AML-193 (cell line): Measurements from ENCODE around the gene PHETA1.
"Not testable (repeated sequence)": the region's sequence is repeated elsewhere in the genome, so short reads cannot be mapped to it uniquely, and the experiment has no call there.

ENCODE experiments used
- DNase-seq, 2 experiments: peaks; one replicate each; lab custom pipeline; 2025; lab: John Stamatoyannopoulos, UW

Gene PHETA1

DNA sequence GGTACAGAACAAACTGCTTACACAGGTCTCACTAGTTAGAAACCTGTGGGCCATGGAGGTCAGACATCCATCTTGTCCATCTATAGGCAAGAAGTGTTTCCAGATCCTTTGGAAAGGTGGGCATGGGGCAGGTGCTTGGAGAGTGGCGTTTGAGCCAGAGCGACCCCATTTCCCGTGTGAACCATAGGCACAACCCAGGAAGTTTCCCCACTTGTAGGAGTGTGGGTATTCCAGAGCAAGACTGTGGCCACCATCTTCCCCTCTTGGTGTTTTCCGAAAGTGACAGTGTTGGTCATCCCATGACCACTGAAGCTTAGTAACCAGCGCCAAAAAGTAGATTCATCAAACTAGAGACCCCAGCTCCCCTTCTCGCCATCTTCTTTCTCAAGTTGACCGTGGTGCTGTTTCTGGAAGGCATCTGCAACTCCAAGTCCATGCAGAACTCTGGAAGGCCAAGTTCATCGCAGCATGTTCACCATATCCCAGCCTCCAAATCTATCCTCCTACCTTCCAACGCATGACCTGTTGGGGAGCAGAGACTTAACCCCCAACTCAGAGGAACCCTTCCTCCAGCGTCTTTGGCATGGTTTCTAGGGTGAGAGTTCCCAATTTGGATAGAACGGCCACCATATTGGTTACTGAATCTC is 19.7 kb downstream of the PHETA1 start:
- no peak for DNase-seq

DNA sequence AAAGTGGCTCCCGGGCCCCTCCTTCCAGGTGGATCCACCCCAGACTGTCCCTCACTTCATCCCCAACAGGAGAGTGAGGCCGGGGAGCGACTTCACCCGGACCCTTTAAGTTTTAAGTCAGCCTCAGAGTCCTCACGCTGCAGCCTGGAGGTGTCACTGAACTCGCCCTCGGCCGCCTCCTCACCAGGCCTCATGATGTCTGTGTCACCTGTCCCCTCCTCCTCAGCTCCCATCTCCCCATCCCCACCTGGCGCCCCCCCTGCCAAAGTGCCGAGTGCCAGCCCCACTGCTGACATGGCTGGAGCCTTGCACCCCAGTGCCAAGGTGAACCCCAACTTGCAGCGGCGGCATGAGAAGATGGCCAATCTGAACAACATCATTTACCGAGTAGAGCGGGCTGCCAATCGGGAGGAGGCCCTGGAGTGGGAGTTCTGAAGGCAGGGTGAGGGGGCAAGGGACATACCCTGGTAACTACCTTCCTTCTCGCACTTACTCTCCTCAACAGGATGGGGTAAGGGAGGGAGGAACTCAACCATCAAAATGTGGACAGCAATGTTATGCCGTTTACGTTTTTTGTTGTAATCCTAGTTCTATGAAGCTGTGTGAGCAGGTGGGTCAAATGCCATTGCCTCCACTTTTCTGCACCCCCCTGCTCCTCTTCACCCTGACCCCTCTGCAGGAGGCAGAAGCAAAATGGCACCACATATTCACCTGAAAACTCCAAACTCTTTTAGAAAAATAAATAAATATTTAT is 20.8 kb downstream of the PHETA1 start:
- no peak for DNase-seq

DNA sequence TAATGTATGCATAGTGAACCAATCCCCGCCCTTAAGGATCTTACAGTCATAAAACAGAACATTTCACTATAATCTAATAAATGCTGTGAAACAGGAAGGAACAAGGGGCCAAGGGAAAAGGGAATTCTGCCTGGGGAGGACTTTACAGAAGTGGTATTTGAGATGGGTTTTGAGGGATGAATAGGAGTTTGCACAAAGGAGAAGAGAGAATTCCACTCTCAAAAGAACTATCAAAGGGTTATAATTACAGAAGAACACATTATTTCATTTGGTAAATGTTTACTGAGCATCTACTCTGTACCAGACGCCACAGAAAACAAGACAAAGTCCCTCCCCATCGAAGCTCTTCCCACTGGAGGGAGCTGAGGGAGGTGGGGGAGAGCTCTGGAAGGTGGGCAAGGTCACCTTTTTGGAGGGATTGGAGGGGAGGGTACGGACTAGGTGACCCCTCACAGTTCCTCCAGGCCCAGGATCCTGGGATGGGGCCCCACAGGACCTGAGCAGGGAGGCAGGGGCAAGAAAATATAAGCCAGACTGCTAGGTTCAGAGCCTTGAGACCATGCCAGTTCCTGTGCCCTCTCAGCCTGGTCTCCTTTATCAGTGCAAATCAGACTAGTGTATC is 24.5 kb downstream of the PHETA1 start:
- DNase-seq: no peak

DNA sequence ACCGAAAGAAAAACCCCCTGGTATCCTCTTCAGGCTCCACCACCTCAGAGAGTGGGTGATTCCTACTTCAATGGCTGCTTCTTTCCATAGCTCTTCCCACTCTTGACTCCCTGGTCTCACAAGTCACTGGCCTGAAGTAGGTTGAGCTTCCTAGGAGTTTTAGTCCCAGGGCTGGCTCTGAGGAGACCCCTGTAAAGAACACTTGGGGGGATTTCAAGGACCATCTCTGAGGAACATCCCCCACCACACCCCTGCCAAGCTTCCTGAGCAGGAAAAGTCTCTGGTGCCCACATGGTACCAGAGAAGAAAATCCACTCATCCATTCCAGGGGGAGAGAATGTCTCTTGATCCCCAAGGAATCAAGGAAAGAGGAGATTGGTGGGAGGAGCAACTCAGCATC is 25.7 kb downstream of the PHETA1 start:
- no peak for DNase-seq

DNA sequence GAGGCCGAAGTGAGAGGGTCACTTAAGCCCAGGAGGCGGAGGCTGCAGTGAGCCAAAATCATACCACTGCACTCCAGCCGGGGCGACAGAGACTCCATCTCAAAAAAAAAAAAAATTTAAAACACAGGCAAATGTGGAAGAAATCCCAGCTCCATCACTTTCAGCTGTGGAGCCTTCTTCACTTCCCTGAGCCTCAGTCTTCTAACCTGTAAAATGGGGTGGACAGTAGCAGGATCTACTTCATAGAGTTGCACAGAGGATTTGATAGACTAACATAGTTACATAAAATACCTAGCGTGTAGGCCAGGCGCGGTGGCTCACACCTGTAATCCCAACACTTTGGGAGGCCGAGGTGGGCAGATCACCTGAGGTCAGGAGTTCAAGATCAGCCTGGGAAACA is 26.5 kb downstream of the PHETA1 start:
- DNase-seq: no peak

DNA sequence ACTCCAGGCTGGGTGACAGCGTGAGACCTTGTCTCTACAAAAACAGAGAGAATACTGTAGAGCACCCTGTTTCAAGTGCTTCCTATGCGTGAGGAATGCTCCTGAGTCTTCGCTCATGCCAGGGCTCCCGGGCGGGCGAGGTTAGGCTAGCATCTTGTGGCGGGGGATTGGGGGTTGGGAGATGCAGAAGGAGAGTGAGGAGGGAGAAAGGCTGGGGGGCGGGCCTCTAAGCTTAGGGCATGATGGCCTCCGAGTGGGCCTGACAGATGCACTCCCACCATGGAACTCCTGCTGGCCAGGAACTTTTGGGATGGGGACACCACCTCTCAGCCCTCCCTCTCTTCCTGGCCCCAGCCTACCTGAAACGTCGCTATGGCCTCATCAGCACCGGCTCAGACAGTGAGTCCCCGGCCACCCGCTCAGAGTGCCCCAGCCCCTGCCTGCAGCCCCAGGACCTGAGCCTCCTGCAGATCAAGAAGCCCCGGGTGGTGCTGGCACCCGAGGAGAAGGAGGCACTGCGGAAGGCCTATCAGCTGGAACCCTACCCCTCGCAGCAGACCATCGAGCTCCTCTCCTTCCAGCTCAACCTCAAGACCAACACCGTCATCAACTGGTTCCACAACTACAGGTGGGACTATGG is 27.3 kb downstream of the PHETA1 start:
- DNase-seq: no peak

DNA sequence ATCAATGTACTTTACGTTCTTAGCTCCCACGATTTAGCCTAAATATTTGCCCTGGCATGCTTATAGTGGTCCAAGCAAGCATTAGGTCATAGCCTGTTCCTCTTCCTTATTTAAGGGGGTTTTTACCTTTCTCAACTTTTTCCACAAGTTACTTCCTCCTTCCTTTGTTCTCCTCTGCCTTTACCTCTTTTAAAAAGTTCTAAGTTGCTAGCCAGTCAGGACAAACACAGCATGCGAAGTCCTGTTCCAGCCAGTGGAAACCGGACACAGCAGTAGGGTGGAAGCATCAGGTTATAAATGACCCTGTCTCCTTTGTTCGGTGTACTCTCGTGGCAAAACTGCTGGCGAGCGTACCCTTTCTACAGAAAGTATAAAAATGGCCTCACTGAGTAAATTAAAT is 28.2 kb downstream of the PHETA1 start:
- not testable (repeated sequence) for DNase-seq

DNA sequence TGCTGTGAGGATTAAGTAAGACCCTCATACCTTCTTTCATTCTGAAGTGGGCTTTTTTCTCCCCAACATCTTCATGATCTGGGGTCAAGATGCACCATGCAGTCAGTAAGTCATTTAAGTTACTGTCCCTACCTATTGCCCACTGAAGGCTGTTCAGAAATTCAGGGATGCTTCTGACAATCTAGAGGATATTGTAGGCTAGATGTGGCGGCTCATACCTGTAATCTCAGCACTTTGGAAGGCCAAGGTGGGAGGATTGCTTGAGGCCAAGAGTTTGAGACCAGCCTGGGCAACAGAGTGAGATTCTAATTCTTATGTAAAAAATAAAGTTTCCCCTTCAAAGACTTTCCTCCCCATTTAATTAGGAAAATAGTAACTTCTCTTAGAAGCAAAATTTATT is 28.7 kb downstream of the PHETA1 start:
- no peak for DNase-seq

DNA sequence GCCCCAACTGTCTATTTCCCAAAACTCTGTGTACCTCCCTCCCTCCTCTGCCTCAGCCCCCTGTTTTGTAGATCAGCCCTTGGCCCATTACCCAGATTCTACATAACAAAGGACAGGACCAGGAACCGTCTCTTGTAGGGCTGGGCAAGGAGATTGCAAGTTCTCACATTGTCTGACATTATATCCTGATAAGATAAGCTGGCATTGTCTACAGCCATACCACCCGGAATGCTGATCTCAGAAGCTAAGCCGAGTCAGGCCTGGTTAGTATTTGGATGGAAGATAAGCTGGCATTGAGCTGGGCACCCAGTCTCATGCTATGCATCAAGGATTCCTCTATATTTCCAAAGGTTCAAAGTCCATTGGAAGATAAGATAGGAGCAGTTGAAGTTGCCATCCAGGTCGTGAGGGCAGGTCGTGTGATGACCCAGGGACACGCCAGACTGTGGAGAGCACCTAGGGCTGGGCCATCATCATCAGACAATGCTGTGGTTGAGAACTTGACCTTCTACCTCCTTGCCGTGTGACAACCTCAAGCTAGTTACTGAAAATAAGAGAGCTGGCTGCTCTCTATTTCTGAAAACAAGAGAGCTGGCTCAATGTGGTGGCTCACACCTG is 29.5 kb downstream of the PHETA1 start:
- DNase-seq: no peak

DNA sequence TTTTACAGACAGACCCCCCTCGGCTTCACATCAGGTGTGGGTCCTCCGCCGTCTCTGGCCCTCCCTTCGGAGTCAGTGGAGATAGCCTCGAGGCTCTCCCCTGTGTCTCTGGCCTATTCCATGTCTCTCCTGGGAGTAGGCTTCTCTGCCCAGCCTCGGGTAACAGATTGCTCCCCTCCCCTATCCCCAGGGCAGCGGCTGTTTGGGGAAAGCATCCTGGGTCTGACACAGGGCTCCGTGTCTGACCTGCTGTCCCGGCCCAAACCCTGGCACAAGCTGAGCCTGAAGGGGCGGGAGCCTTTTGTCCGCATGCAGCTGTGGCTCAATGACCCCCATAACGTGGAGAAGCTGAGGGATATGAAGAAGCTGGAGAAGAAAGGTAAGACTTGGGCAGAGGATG is 30.8 kb downstream of the PHETA1 start:
- no peak for DNase-seq

DNA sequence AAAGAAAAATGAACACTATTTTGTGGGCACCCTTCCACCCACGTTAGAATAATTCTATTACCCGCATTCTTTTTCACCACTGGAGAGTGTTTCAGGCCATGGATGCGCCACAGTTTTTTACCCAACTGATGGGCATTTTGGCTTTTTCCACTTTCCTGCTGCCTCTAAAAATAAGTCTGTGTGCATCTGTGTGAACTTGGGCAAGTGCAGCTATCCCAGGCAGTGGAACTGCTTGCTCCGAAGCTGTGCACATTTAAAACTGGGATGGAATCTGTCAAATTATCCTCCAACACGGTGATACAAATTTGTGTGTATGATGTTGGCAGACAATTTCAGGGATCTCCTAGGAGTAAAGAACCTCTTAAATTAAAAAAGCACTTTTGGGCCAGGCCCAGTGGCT is 31.5 kb downstream of the PHETA1 start:
- no peak for DNase-seq

DNA sequence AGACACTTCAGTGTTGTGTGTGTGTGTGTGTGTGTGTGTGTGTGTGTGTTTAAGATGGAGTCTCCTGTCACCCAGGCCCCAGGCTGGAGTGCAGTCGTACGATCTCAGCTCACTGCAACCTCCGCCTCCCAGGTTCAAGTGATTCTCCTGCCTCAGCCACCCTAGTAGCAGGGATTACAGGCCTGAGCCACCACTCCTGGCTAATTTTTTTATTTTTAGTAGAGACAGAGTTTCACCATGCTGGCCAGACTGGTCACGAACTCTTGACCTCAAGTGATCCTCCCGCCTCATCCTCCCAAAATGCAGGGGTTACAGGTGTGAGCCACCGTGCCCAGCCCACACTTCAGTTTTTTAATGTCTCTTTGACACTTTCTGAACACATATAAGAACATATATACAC is 32.5 kb downstream of the PHETA1 start:
- DNase-seq: not testable (repeated sequence)

DNA sequence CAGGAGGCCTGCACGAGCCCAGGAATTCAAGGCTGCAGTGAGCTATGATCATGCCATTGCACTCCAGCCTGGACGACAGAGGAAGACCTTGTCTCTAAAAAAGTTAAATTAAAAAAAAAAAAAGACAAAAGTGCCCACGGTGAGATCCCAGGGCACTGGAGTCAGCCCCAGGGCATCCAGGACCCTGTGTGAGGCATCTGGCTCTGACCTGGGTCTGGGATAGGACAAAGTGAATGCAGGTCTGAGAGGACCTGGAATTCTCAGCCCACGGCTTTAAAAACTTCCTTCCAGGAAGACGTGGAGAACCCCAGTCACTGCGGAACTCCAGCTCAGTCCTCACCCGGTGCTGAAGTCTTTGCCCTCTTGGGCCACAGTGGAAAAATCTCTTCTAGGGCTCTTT is 33.1 kb downstream of the PHETA1 start:
- no peak for DNase-seq

DNA sequence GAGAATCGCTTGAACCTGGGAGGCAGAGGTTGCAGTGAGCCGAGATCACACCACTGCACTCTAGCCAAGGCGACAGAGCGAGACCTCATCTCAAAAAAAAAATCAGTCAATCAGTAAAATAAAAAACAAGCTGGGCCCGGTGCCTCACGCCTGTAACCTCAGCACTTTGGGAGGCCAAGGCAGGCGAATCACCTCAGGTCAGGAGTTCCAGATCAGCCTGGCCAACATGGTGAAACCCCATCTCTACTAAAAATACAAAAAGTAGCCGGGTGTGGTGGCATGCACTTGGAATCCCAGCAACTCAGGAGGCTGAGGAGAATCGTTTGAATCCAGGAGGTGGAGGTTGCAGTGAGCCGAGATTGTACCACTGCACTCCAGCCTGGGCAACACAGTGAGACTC is 33.6 kb downstream of the PHETA1 start:
- not testable (repeated sequence) for DNase-seq

DNA sequence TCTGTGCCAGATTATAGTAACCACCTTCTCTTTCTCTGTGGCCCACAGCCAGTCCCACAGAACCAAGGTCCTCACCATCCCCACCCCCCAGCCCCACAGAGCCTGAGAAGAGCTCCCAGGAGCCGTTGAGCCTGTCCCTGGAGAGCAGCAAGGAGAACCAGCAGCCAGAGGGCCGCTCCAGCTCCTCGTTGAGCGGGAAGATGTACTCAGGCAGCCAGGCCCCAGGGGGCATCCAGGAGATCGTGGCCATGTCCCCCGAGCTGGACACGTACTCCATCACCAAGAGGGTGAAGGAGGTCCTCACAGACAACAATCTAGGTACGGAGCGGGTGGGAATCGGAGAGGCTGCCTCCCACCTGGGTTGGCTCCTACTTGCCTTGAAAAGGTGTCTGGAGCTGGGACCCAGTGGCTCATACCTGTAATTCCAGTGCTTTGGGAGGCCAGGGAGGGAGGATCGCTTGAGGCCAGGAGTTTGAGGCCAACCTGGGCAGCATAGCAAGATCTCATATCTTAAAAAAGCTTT is 34.4 kb downstream of the PHETA1 start:
- no peak for DNase-seq

DNA sequence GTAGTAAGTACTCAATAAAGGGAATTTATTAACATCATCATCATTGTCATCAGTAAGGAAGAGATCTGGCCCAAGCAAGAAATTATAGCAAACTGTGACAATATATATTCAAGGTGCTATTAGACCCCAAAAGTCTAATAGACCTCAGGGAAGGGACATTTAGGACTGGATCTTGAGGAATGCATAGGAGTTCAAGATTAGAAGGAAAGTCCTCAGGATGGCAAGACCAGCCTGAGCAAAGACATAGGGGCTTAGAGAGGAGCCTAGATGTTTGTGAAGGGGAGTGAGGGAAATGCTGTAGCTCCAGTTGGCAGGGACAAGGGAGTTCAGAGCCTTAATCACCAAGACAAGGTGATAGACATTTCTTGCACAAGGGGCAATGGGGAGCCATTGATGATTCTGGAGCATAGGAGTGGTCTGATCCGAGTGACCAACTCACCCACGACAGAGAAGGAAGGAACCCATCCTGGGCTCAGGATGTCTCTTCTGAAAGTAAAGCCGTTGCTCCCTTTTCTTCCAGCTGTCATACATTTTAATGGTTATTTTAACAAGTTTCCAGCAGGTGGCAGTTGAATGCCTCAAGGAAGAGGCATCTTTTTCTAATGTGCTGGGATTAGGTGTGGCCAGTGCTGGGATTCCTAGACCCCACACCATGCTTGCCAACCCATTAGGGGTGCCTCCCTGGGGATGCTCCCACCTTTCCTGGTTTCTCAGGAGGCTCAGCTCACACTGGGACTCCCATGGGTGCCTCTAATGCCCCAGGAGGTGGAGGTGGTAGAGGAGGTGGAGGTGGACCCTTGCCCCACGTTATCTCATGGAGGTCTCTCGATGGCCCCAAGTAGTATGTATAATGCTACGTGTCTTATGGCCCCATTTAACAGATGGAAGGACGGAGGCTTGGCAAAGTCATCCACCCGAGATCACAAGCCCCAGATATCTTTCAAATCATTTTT is 37.8 kb downstream of the PHETA1 start:
- DNase-seq: peak; percentile 66 to 77

DNA sequence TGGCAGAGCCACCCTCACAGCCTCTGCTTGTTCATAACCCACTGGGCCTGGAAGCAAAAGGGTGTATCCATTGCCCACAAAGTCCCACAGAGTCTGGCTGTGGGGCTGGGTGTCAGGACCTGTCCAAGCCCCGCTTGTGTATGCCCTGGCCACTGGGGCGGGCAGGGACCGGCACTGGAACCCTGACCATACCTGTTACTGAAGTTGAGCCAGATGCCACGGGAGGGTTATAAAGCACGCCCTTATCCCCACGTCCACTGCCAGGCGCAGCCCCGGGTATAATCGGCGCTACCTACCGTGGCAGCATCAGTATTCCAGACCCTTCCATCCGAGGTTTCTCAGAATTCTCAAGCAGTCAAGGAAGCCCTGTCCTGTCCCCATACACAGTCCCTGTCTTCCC is 40.8 kb downstream of the PHETA1 start:
- DNase-seq: no peak

DNA sequence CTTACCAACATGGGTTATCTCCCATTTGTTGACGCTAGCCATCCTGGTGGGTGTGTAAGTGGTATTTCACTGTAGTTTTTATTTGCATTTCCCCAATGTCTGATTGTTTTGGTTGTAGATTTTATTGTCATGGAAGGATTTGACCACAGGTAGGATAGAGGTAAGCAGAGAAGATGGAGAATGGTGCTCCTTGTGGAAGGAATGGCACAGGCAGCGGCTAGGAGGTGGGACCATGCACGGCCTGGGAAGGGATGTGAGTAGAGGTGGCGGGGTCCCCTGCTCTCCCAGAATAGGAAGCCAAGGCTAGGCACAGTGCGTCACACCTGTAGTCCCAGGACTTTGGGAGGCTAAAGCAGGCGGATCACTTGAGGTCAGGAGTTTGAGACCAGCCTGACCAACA is 41.4 kb downstream of the PHETA1 start:
- DNase-seq: no peak

DNA sequence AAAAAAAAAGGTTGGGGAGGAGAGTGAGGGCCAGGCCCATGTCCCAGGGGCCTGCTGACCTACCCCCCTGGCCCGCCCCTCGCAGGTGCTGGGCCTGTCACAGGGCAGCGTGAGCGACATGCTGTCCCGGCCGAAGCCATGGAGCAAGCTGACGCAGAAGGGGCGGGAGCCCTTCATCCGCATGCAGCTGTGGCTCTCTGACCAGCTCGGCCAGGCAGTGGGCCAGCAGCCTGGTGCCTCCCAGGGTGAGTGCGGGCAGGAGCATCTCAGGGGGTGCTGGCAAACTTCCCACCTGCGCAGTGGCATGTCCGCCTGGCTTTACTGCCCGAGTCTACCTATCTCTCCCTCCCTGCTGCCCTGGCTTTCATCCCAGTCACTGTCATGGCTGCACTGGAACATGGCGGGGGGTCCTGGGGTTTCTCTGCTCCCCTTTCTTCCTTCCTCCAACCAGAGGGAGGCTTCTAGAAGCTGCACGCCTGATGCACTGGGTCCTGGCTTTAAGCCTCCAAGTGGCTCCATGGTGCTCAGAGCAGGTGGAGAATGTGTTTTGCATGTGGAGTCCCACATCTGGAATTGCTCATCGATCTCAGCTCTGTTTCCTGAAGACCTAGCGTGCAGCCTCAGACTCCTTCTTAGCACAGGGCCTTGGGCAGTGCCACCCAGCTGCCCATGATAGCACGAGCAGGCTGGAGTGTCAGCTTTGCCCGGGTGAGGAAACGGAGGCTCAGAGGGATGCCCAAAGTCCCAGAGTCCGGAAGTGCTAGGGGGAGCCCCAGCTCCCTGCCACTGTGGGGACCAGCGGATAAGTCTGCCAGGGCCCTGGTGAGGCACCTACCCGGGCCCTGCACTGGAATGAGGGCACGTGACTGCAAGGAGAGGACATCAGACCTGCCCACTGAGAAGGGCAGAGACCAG is 46.3 kb downstream of the PHETA1 start:
- DNase-seq: no peak

DNA sequence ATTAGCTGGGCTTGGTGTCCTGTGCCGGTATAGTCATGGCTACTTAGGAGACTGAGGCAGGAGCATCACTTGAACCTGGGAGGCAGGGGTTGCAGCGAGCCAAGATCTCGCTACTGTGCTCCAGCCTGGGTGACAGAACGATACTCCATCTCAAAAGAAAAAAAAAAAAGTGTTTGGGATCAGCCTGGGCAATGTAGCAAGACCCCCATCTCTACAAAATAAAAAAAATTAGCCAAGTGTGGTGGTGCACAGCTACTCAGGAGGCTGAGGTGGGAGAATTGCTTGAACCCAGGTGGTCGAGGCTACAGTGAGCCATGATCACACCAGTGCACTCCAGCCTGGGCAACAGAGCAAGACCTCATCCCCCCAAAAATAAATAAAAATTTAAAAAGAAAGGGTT is 47.6 kb downstream of the PHETA1 start:
- no peak for DNase-seq
